A673 (cell line): Measurements from ENCODE around the gene TNRC6C. TPM values are rescaled to one million over a fixed set of nuclear protein-coding genes. Genes with fewer than 3 reads are reported as not detected.

Source experiments
- BruUV-seq: library from RNA; stranded (reverse); fragments of 400-500 nt; replicated peaks from 2 replicates; lab custom pipeline; 2021; lab: Mats Ljungman, UMichigan
- CTCF ChIA-PET: fragments of 300-600 bp; sonication (Branson Sonifier 250); formaldehyde crosslinking; loops from one replicate; lab custom pipeline; 2022; ENCODE audit warnings: antibody characterized with exemption; lab: Charles Lee
- POLR2A ChIA-PET: fragments of 300-600 bp; sonication (Branson Sonifier 250); formaldehyde crosslinking; loops from one replicate; lab custom pipeline; 2022; ENCODE audit warnings: antibody characterized with exemption; ENCODE audit not compliant: low non-redundant PET; lab: Charles Lee
- DNase-seq: peaks from one replicate; pipeline ENCODE4 v3.0.0-alpha.2; 2015; ENCODE audit warnings: low spot score
- H3K27ac ChIP-seq: fragments of 200-600 bp; sonication (generic); 2 replicates; pipeline ENCODE4 v1.5.1; 2016; ENCODE audit warnings: mixed run types, low read depth, mild to moderate bottlenecking, mixed read lengths, antibody characterized with exemption, low read length; ENCODE audit not compliant: poor library complexity, severe bottlenecking
- H3K27me3 ChIP-seq: fragments of 200-600 bp; sonication (generic); replicated peaks from 2 replicates; pipeline ENCODE4 v1.6.1; 2017; ENCODE audit warnings: mixed run types, low read depth, mild to moderate bottlenecking, mixed read lengths, antibody characterized with exemption, low read length; ENCODE audit not compliant: insufficient read depth, poor library complexity
- H3K36me3 ChIP-seq: fragments of 200-600 bp; sonication (generic); 2 replicates; pipeline ENCODE4 v1.6.1; 2016; ENCODE audit warnings: mixed run types, mild to moderate bottlenecking, mixed read lengths, antibody characterized with exemption, low read length; ENCODE audit not compliant: insufficient read depth, poor library complexity, severe bottlenecking
- H3K4me1 ChIP-seq: fragments of 200-600 bp; sonication (generic); 2 replicates; pipeline ENCODE4 v1.6.1; 2017; ENCODE audit warnings: mixed run types, mild to moderate bottlenecking, mixed read lengths, antibody characterized with exemption, low read length; ENCODE audit not compliant: insufficient read depth, poor library complexity, severe bottlenecking
- H3K4me3 ChIP-seq: fragments of 200-600 bp; sonication (generic); 2 replicates; pipeline ENCODE4 v1.5.1; 2016; ENCODE audit warnings: low read depth, mixed run types, mild to moderate bottlenecking, mixed read lengths, low read length; ENCODE audit not compliant: poor library complexity, severe bottlenecking
- H3K9me3 ChIP-seq: fragments of 200-600 bp; sonication (generic); 2 replicates; pipeline ENCODE4 v1.6.1; 2016; ENCODE audit warnings: mixed run types, low read depth, mild to moderate bottlenecking, mixed read lengths, antibody characterized with exemption, low read length; ENCODE audit not compliant: poor library complexity, severe bottlenecking
- CTCF ChIP-seq: fragments of 300-800, 200-600 bp; sonication (generic); conservative IDR thresholded peaks from 2 replicates; pipeline ENCODE4 v1.5.1; 2017; ENCODE audit warnings: low read depth, mild to moderate bottlenecking, antibody characterized with exemption, low read length, moderate library complexity, mixed read lengths
- EZH2 ChIP-seq: fragments of 200-600 bp; sonication (generic); IDR thresholded peaks from 2 replicates; pipeline ENCODE4 v1.6.1; 2017; ENCODE audit warnings: borderline replicate concordance, low read depth, mild to moderate bottlenecking, mixed read lengths, antibody characterized with exemption, low read length; ENCODE audit not compliant: poor library complexity, severe bottlenecking
- intact Hi-C: fragments of 100-400 bp; cut with micrococcal nuclease; formaldehyde crosslinking; loops from one replicate; pipeline ENCODE4 v1.10.0; 2022; ENCODE audit not compliant: unreplicated experiment
- total RNA-seq: library from RNA; stranded (reverse); gene quantifications from 2 replicates; pipeline ENCODE4 v1.2.3, GENCODE V29; 2021

Gene TNRC6C
- total RNA-seq, 1 experiment from 2014 or later = 26.7 TPM

- intact Hi-C loops = no loop called here
- no peak overlapping the region for H3K4me3 ChIP-seq
- DNase-seq = no peak
- no TSS peak for BruUV-seq
- no peak for TF ChIP-seq CTCF
- TF ChIP-seq EZH2 = no peak
- no peak overlapping the region for H3K27ac ChIP-seq
- peaks cover 5% of the 10 kb centered on the region for H3K36me3 ChIP-seq
- ChIA-PET POLR2A (no interaction called here), CTCF (no interaction called here)
- no peaks in the 10 kb centered on the region for H3K27me3 ChIP-seq
- H3K9me3 ChIP-seq = no peaks in the 10 kb centered on the region
- H3K4me1 ChIP-seq = no peaks in the 10 kb centered on the region
Observed at GRCh38 chr17:78109489-78109761, 150.9 kb downstream of the TNRC6C start.

GRCh38 chr17:78110363-78111015, 152.0 kb downstream of the TNRC6C start:
- DNase-seq = no peak
- Histone ChIP-seq H3K27ac (no peak overlapping the region), H3K4me3 (no peak overlapping the region), H3K4me1 (no peaks in the 10 kb centered on the region), H3K36me3 (peaks cover 4% of the 10 kb centered on the region), H3K9me3 (no peaks in the 10 kb centered on the region), H3K27me3 (no peaks in the 10 kb centered on the region)
- ChIA-PET CTCF (no interaction called here), POLR2A (no interaction called here)
- TF ChIP-seq CTCF = no peak
- no peak for TF ChIP-seq EZH2
- intact Hi-C loops = no loop called here
- no TSS peak for BruUV-seq

- no peak for DNase-seq
- H3K9me3 ChIP-seq = no peaks in the 10 kb centered on the region
- CTCF ChIA-PET = interaction anchor here (0.8 kb wide), 1 partner anchor 30 kb away, joined by 12 read pairs; no protein-coding TSS in a partner anchor
- no peaks in the 10 kb centered on the region for H3K27me3 ChIP-seq
- intact Hi-C loops = no loop called here
- no peak overlapping the region for H3K27ac ChIP-seq
- no TSS peak for BruUV-seq
- TF ChIP-seq CTCF = no peak
- POLR2A ChIA-PET = no interaction called here
- no peaks in the 10 kb centered on the region for H3K4me1 ChIP-seq
- no peaks in the 10 kb centered on the region for H3K36me3 ChIP-seq
- no peak overlapping the region for H3K4me3 ChIP-seq
Observed at GRCh38 chr17:78111016-78111726, 152.7 kb downstream of the TNRC6C start.
